ENCODE data around the gene REPIN1. TPM values are rescaled to one million over a fixed set of nuclear protein-coding genes. Genes with fewer than 3 reads are reported as not detected.

REPIN1 gene
- total RNA-seq, 2 experiments from 2014 or later: 45.7 to 49.3 TPM

- Mint-ChIP-seq H3K4me1 (ENCODE audit: low read depth) (peaks cover 46% of the 10 kb centered on the region), H3K27me3 (ENCODE audit: low read depth) (no peaks in the 10 kb centered on the region), H3K9me3 (no peaks in the 10 kb centered on the region), H3K4me3 (no peak overlapping the region), H3K36me3 (ENCODE audit: low read depth) (peaks cover 3% of the 10 kb centered on the region), H3K27ac (no peak overlapping the region)
- CTCF ChIA-PET: interaction anchor here (0.5 to 1.1 kb wide), 5 partner anchors 9 to 863 kb away, joined by 3 to 6 read pairs (median 3); a partner anchor contains a TSS
- no peak for DNase-seq
- intact Hi-C loops (cut with micrococcal nuclease): loop anchor here (5.0 kb wide), 1 partner anchor 146 kb away; the partner anchor contains the start of gene GIMAP7
Observed at GRCh38 chr7:150365673-150366398, 2.8 kb upstream of the REPIN1 start.

- H3K27ac Mint-ChIP-seq: peak overlapping the region; percentile 94
- CTCF ChIA-PET: interaction anchor here (1.2 to 3.4 kb wide), 4 partner anchors 10 to 51 kb away, joined by 3 to 22 read pairs (median 8); no protein-coding TSS in a partner anchor
- no peaks in the 10 kb centered on the region for H3K27me3 Mint-ChIP-seq (ENCODE audit: low read depth)
- peak overlapping the region; percentile 80 for H3K4me3 Mint-ChIP-seq
- intact Hi-C loops (cut with micrococcal nuclease): loop anchor here (1.0 to 5.0 kb wide), 4 partner anchors 10 to 389 kb away; partner anchors contain the start of gene GIMAP7
- peaks cover 45% of the 10 kb centered on the region for H3K4me1 Mint-ChIP-seq (ENCODE audit: low read depth)
- no peak for DNase-seq
- H3K36me3 Mint-ChIP-seq (ENCODE audit: low read depth): peaks cover 6% of the 10 kb centered on the region
- no peaks in the 10 kb centered on the region for H3K9me3 Mint-ChIP-seq
Observed at GRCh38 chr7:150367677-150368095, 936 bp upstream of the REPIN1 start.

GRCh38 chr7:150368884-150369747 is 494 bp downstream of the REPIN1 start:
- Mint-ChIP-seq H3K27me3 (ENCODE audit: low read depth) (no peaks in the 10 kb centered on the region), H3K27ac (peak overlapping the region; percentile 95), H3K36me3 (ENCODE audit: low read depth) (peaks cover 12% of the 10 kb centered on the region), H3K9me3 (no peaks in the 10 kb centered on the region), H3K4me3 (peak overlapping the region; percentile 94), H3K4me1 (ENCODE audit: low read depth) (peaks cover 43% of the 10 kb centered on the region)
- intact Hi-C loops (cut with micrococcal nuclease): loop anchor here (1.0 to 5.0 kb wide), 5 partner anchors 10 to 388 kb away; partner anchors contain the start of genes GIMAP7 and ZNF775
- CTCF ChIA-PET: interaction anchor here (0.9 to 3.4 kb wide), 3 partner anchors 9 to 46 kb away, joined by 3 to 22 read pairs (median 8); partner anchors contain the start of genes ACTR3C and LRRC61
- peak; percentile 51 for DNase-seq

- intact Hi-C loops (cut with micrococcal nuclease): loop anchor here (1.0 to 10.0 kb wide), 6 partner anchors 9 to 715 kb away; partner anchors contain the start of genes AGAP3, FASTK, GIMAP7 and TMUB1
- peaks cover 12% of the 10 kb centered on the region for H3K36me3 Mint-ChIP-seq (ENCODE audit: low read depth)
- CTCF ChIA-PET: interaction anchor here (0.6 to 3.4 kb wide), 5 partner anchors 8 to 322 kb away, joined by 3 to 22 read pairs (median 3); partner anchors contain the start of genes ACTR3C and LRRC61
- no peaks in the 10 kb centered on the region for H3K27me3 Mint-ChIP-seq (ENCODE audit: low read depth)
- peak overlapping the region; percentile 94 for H3K4me3 Mint-ChIP-seq
- H3K27ac Mint-ChIP-seq: peak overlapping the region; percentile 95
- no peaks in the 10 kb centered on the region for H3K9me3 Mint-ChIP-seq
- H3K4me1 Mint-ChIP-seq (ENCODE audit: low read depth): peaks cover 46% of the 10 kb centered on the region
- peak; percentile 24 for DNase-seq
Observed at GRCh38 chr7:150369748-150370501, 1.3 kb downstream of the REPIN1 start.

- peaks cover 48% of the 10 kb centered on the region for H3K4me1 Mint-ChIP-seq (ENCODE audit: low read depth)
- intact Hi-C loops (cut with micrococcal nuclease): loop anchor here (10.0 kb wide), 2 partner anchors 254 to 714 kb away; partner anchors contain the start of genes AGAP3, FASTK and TMUB1
- CTCF ChIA-PET: interaction anchor here (0.6 to 3.4 kb wide), 3 partner anchors 7 to 35 kb away, joined by 3 to 22 read pairs (median 8); a partner anchor contains a TSS
- no peak for DNase-seq
- peak overlapping the region; percentile 94 for H3K4me3 Mint-ChIP-seq
- H3K9me3 Mint-ChIP-seq: no peaks in the 10 kb centered on the region
- H3K27ac Mint-ChIP-seq: peak overlapping the region; percentile 95
- H3K27me3 Mint-ChIP-seq (ENCODE audit: low read depth): no peaks in the 10 kb centered on the region
- peaks cover 12% of the 10 kb centered on the region for H3K36me3 Mint-ChIP-seq (ENCODE audit: low read depth)
Observed at GRCh38 chr7:150370612-150371071, 2.0 kb downstream of the REPIN1 start.

GRCh38 chr7:150371131-150371995 is 2.7 kb downstream of the REPIN1 start:
- H3K27ac Mint-ChIP-seq: no peak overlapping the region
- no peaks in the 10 kb centered on the region for H3K9me3 Mint-ChIP-seq
- no peaks in the 10 kb centered on the region for H3K27me3 Mint-ChIP-seq (ENCODE audit: low read depth)
- intact Hi-C loops (cut with micrococcal nuclease): loop anchor here (10.0 kb wide), 2 partner anchors 253 to 713 kb away; partner anchors contain the start of genes AGAP3, FASTK and TMUB1
- H3K4me3 Mint-ChIP-seq: no peak overlapping the region
- H3K36me3 Mint-ChIP-seq (ENCODE audit: low read depth): peaks cover 12% of the 10 kb centered on the region
- peaks cover 48% of the 10 kb centered on the region for H3K4me1 Mint-ChIP-seq (ENCODE audit: low read depth)
- DNase-seq: no peak
- CTCF ChIA-PET: interaction anchor here (3.4 kb wide), 1 partner anchor 15 kb away, joined by 22 read pairs; no protein-coding TSS in a partner anchor

GRCh38 chr7:150371996-150372270 is 3.3 kb downstream of the REPIN1 start:
- DNase-seq: no peak
- H3K27ac Mint-ChIP-seq: no peak overlapping the region
- H3K27me3 Mint-ChIP-seq (ENCODE audit: low read depth): no peaks in the 10 kb centered on the region
- H3K9me3 Mint-ChIP-seq: no peaks in the 10 kb centered on the region
- CTCF ChIA-PET: no interaction called here
- intact Hi-C loops (cut with micrococcal nuclease): loop anchor here (10.0 kb wide), 2 partner anchors 253 to 713 kb away; partner anchors contain the start of genes AGAP3, FASTK and TMUB1
- H3K4me1 Mint-ChIP-seq (ENCODE audit: low read depth): peaks cover 51% of the 10 kb centered on the region
- H3K4me3 Mint-ChIP-seq: no peak overlapping the region
- H3K36me3 Mint-ChIP-seq (ENCODE audit: low read depth): peaks cover 12% of the 10 kb centered on the region

GRCh38 chr7:150372271-150373048 is 3.8 kb downstream of the REPIN1 start:
- peaks cover 52% of the 10 kb centered on the region for H3K4me1 Mint-ChIP-seq (ENCODE audit: low read depth)
- H3K27ac Mint-ChIP-seq: no peak overlapping the region
- H3K9me3 Mint-ChIP-seq: no peaks in the 10 kb centered on the region
- CTCF ChIA-PET: interaction anchor here (1.2 kb wide), 1 partner anchor 17 kb away, joined by 5 read pairs; no protein-coding TSS in a partner anchor
- intact Hi-C loops (cut with micrococcal nuclease): loop anchor here (10.0 kb wide), 2 partner anchors 252 to 712 kb away; partner anchors contain the start of genes AGAP3, FASTK and TMUB1
- H3K4me3 Mint-ChIP-seq: no peak overlapping the region
- H3K36me3 Mint-ChIP-seq (ENCODE audit: low read depth): peaks cover 12% of the 10 kb centered on the region
- no peaks in the 10 kb centered on the region for H3K27me3 Mint-ChIP-seq (ENCODE audit: low read depth)
- no peak for DNase-seq

GRCh38 chr7:150373049-150373801 is 4.6 kb downstream of the REPIN1 start:
- Mint-ChIP-seq H3K4me3 (no peak overlapping the region), H3K9me3 (no peaks in the 10 kb centered on the region), H3K4me1 (ENCODE audit: low read depth) (peaks cover 54% of the 10 kb centered on the region), H3K27me3 (ENCODE audit: low read depth) (no peaks in the 10 kb centered on the region), H3K36me3 (ENCODE audit: low read depth) (peaks cover 12% of the 10 kb centered on the region), H3K27ac (no peak overlapping the region)
- CTCF ChIA-PET: interaction anchor here (1.2 kb wide), 1 partner anchor 18 kb away, joined by 5 read pairs; no protein-coding TSS in a partner anchor
- intact Hi-C loops (cut with micrococcal nuclease): loop anchor here (10.0 kb wide), 2 partner anchors 252 to 712 kb away; partner anchors contain the start of genes AGAP3, FASTK and TMUB1
- peak; percentile 3 for DNase-seq
